GM12878 (cell line): ENCODE results near the gene LRTM2. TPM values are rescaled to one million over a fixed set of nuclear protein-coding genes. Genes with fewer than 3 reads are reported as not detected.

Source experiments
- ATAC-seq: fragments of 200-7000 bp; cut with Tn5 transposase; 3 replicates; pipeline ENCODE4 v1.9.1; 2020; ENCODE audit warnings: mild to moderate bottlenecking, moderate library complexity
- BruUV-seq: library from RNA; stranded (reverse); fragments of 400-500 nt; replicated peaks from 2 replicates; lab custom pipeline; 2021; lab: Mats Ljungman, UMichigan
- CTCF ChIA-PET: fragments of 300-600 bp; sonication (Branson Sonifier 250); formaldehyde crosslinking; extraction: SDS; loops from one replicate; lab custom pipeline; 2021; ENCODE audit warnings: inconsistent platforms; lab: Yijun Ruan, JAX
- POLR2A ChIA-PET: fragments of 350-600 bp; formaldehyde crosslinking; extraction: SDS; loops from one replicate; lab custom pipeline; 2021; ENCODE audit warnings: inconsistent platforms; lab: Charles Lee
- RAD21 ChIA-PET: fragments of 300-600 bp; sonication (Branson Sonifier 250); formaldehyde crosslinking; loops from one replicate; lab custom pipeline; 2023; ENCODE audit warnings: antibody characterized with exemption; ENCODE audit not compliant: unreplicated experiment; lab: Charles Lee
- SMC1A ChIA-PET: fragments of 300-600 bp; sonication (Branson Sonifier 250); formaldehyde crosslinking; loops from one replicate; lab custom pipeline; 2023; ENCODE audit not compliant: unreplicated experiment, uncharacterized antibody; lab: Charles Lee
- DNase-seq: peaks from one replicate; pipeline ENCODE4 v3.0.0-alpha.2; 2011; ENCODE audit warnings: low read depth, low spot score
- FAIRE-seq: peaks from 3 replicates; lab custom pipeline; 2011; peaks lifted over from hg19 to GRCh38; lab: Jason Lieb, UNC
- H2AFZ ChIP-seq: 2 replicates; pipeline ENCODE4 v1.6.0; 2011; ENCODE audit warnings: low read depth, low read length, control low read depth; ENCODE audit not compliant: control insufficient read depth
- H3K27ac ChIP-seq: 2 replicates; pipeline ENCODE4 v1.5.1; 2011; ENCODE audit warnings: control low read depth; ENCODE audit not compliant: control insufficient read depth, insufficient read depth
- H3K27me3 ChIP-seq, 2 experiments: replicated peaks in 1 of 2; 2 replicates each; pipeline versions ENCODE4 v1.6.0 to v1.6.1; 2011; ENCODE audit warnings: low read length in 1 of 2; ENCODE audit not compliant: control insufficient read depth in 2 of 2, insufficient read depth in 2 of 2
- H3K36me3 ChIP-seq, 2 experiments: 2 replicates each; pipeline ENCODE4 v1.5.1; 2011; ENCODE audit warnings: low read length in 1 of 2; ENCODE audit not compliant: control insufficient read depth in 2 of 2, insufficient read depth in 2 of 2
- H3K4me1 ChIP-seq: 2 replicates; pipeline ENCODE4 v1.6.1; 2011; ENCODE audit warnings: mild to moderate bottlenecking, low read length, moderate library complexity, mixed read lengths; ENCODE audit not compliant: control insufficient read depth, insufficient read depth
- H3K4me2 ChIP-seq: 2 replicates; pipeline ENCODE4 v1.6.0; 2011; ENCODE audit warnings: control low read depth; ENCODE audit not compliant: control insufficient read depth, insufficient read depth
- H3K4me3 ChIP-seq: fragments of 200-600 bp; sonication (generic); 2 replicates; pipeline ENCODE4 v1.5.1; 2016
- H3K79me2 ChIP-seq: 2 replicates; pipeline ENCODE4 v1.6.0; 2011; ENCODE audit warnings: low read length; ENCODE audit not compliant: control insufficient read depth, insufficient read depth
- H3K9ac ChIP-seq: 2 replicates; pipeline ENCODE4 v1.8.0; 2011; ENCODE audit warnings: low read length, control low read depth, mixed read lengths; ENCODE audit not compliant: control insufficient read depth, insufficient read depth
- H3K9me3 ChIP-seq: replicated peaks from 3 replicates; pipeline ENCODE4 v1.5.1; 2011; ENCODE audit warnings: mild to moderate bottlenecking, low read length; ENCODE audit not compliant: control insufficient read depth, insufficient read depth
- H4K20me1 ChIP-seq: 2 replicates; pipeline ENCODE4 v1.6.0; 2011; ENCODE audit not compliant: control insufficient read depth, insufficient read depth
- NBN ChIP-seq: fragments of 450-650 bp; IDR thresholded peaks from 2 replicates; pipeline ENCODE4 v1.6.1; 2016
- NFYA ChIP-seq: IDR thresholded peaks from 2 replicates; pipeline ENCODE4 v1.6.1; 2011; ENCODE audit warnings: low read depth, mild to moderate bottlenecking, low read length, improper control_type of control experiment, borderline replicate concordance
- PRDM15 ChIP-seq: fragments of 450-650 bp; formaldehyde crosslinking; IDR thresholded peaks from 2 replicates; pipeline ENCODE4 v1.4.0; 2020; ENCODE audit warnings: mild to moderate bottlenecking, moderate library complexity
- REST ChIP-seq: IDR thresholded peaks from 2 replicates; pipeline ENCODE4 v1.6.1; 2012; ENCODE audit warnings: mild to moderate bottlenecking, low read depth, low read length
- SIX5 ChIP-seq: IDR thresholded peaks from 2 replicates; pipeline ENCODE4 v1.6.1; 2011; ENCODE audit warnings: mild to moderate bottlenecking, low read depth, low read length, moderate library complexity; ENCODE audit not compliant: severe bottlenecking
- SRF ChIP-seq, 2 experiments: IDR thresholded peaks; 2 replicates each; pipeline ENCODE4 v1.6.1; 2011; ENCODE audit warnings: low read depth in 2 of 2, low read length in 2 of 2, mild to moderate bottlenecking in 1 of 2, moderate library complexity in 1 of 2
- ZNF592 ChIP-seq: fragments of 450-650 bp; IDR thresholded peaks from 2 replicates; pipeline ENCODE4 v1.6.1; 2017; ENCODE audit warnings: mild to moderate bottlenecking, moderate library complexity
- WGBS: methylation state at CpG from one replicate; pipeline ENCODE4 v1.1.6; 2016; ENCODE audit warnings: low lambda C conversion rate; ENCODE audit not compliant: insufficient replicate concordance, insufficient coverage; ENCODE audit errors: missing lambda C conversion rate; 5-methylcytosine and 5-hydroxymethylcytosine counted together
- in situ Hi-C: fragments of 300-500 bp; cut with MboI; formaldehyde crosslinking; loops from 9 replicates; pipeline ENCODE4 v1.14.3; 2018; ENCODE audit warnings: mixed read lengths
- intact Hi-C: fragments of 100-400 bp; cut with micrococcal nuclease; formaldehyde crosslinking; loops from one replicate; pipeline ENCODE4 v1.14.2; 2022; ENCODE audit not compliant: unreplicated experiment
- polyA plus RNA-seq, 11 experiments: library from polyadenylated mRNA; depleted of rRNA in 4 of 11; unstranded in 6 of 11; stranded (reverse) in 5 of 11; fragments of >200 nt; fragmentation: Nextera tagmentation in 4 of 11; fragmentation: Illumina TruSeq in 1 of 11; extraction: Ambion mirVana in 4 of 11; extraction: Trizol in 1 of 11; gene quantifications; 1 replicate in 1 of 11; 2 replicates in 10 of 11; pipeline versions ENCODE4 v1.2.1 to v1.2.3, GENCODE V29; 2011 to 2016; ENCODE audit warnings: inconsistent platforms in 2 of 11, missing spikeins in 2 of 11, low read depth in 1 of 11
- total RNA-seq, 4 experiments: library from RNA; depleted of rRNA in 3 of 4; stranded (reverse); fragments of >200 nt in 3 of 4; fragmentation: Illumina TruSeq in 1 of 4; extraction: Trizol in 1 of 4; gene quantifications; 2 replicates each; pipeline versions ENCODE4 v1.2.1 to v1.2.3, GENCODE V29; 2013 to 2021

LRTM2 gene
- total and polyA plus RNA-seq, 10 of the 15 experiments (the other 5 are each of a cell fraction or from before 2014, with no cell fraction given) = 0.05 TPM; not detected in 9

GRCh38 chr12:1877169-1877878, 57.0 kb downstream of the LRTM2 start (continued):
- TF ChIP-seq PRDM15 (CRISPR knock-in tag) (no peak), NBN (no peak)

GRCh38 chr12:1878214-1878613, 57.8 kb downstream of the LRTM2 start:
- peaks cover 0 to 4% of the 10 kb centered on the region in 2 experiments for H3K27me3 ChIP-seq
- ATAC-seq = no peak
- H3K4me2 ChIP-seq = no peak overlapping the region
- H3K4me1 ChIP-seq = no peaks in the 10 kb centered on the region
- RAD21 ChIA-PET = no interaction called here
- H3K9ac ChIP-seq = no peak overlapping the region
- no peak overlapping the region for H3K27ac ChIP-seq
- H3K36me3 ChIP-seq = no peaks in the 10 kb centered on the region
- no peak overlapping the region for H2AFZ ChIP-seq
- H3K9me3 ChIP-seq = no peaks in the 10 kb centered on the region
- 51% methylated on average over 10 of the region's 10 CpGs for WGBS
- no peak overlapping the region for H3K4me3 ChIP-seq
- no peaks in the 10 kb centered on the region for H4K20me1 ChIP-seq
- in situ Hi-C loops = no loop called here
- no TSS peak for BruUV-seq
- CTCF ChIA-PET = interaction anchor here (1.0 kb wide), 1 partner anchor 62 kb away, joined by 4 read pairs; no protein-coding TSS in a partner anchor
- no peaks in the 10 kb centered on the region for H3K79me2 ChIP-seq
- DNase-seq = no peak
- POLR2A ChIA-PET = interaction anchor here (0.5 kb wide), 1 partner anchor 948 kb away, joined by 3 read pairs; no protein-coding TSS in a partner anchor
- FAIRE-seq = no peak
- intact Hi-C loops = no loop called here
- SMC1A ChIA-PET = no interaction called here
- TF ChIP-seq SIX5 (no peak), REST (no peak), NFYA (no peak), ZNF592 (no peak), SRF (IDR thresholded peaks at IDR 0.05; ENCODE audit: low read depth in 2 of 2, low read length in 2 of 2) (no peak)
